ENCODE results near the gene GSPT1. TPM values are rescaled to one million over a fixed set of nuclear protein-coding genes. Genes with fewer than 3 reads are reported as not detected.
A peak's percentile ranks its signal among the peaks of the same experiment; 100 is the strongest.
"Not testable (repeated sequence)": the region's sequence is repeated elsewhere in the genome, so short reads cannot be mapped to it uniquely, and the experiment has no call there.

GSPT1 gene
- total and polyA plus RNA-seq, 3 donors from 2014 or later: 78.5 to 140 (median 83.9) TPM

DNA sequence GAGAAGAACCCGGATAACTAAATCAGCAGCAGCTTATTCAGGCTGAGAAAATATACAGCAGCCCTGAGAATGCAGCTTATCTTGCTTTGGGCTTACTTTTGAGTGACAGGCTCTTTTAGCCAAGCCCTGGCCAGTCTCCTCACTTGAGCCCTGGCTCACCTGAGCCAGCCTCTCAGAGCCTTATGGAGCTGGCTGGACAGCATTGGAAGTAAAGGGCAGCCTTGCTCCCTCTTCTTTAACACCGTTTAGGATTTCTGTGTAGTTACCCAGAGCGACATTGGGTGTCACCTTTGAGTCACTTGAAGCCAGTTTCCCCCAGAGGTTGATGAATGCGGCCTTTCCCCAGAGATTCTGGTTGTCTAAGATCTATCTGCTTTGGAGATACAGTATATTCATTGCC is 33.8 kb upstream of the GSPT1 start:
- no peaks in the 10 kb centered on the region for H3K36me3 ChIP-seq (ENCODE audit: low read depth, missing control alignments)
- H3K4me3 ChIP-seq: no peak overlapping the region
- intact Hi-C loops (cut with DNase I; ENCODE audit: low total_unique reads): no loop called here
- no peak for TF ChIP-seq POLR2A (IDR thresholded peaks at IDR 0.05)
- TF ChIP-seq, protein P1, sequence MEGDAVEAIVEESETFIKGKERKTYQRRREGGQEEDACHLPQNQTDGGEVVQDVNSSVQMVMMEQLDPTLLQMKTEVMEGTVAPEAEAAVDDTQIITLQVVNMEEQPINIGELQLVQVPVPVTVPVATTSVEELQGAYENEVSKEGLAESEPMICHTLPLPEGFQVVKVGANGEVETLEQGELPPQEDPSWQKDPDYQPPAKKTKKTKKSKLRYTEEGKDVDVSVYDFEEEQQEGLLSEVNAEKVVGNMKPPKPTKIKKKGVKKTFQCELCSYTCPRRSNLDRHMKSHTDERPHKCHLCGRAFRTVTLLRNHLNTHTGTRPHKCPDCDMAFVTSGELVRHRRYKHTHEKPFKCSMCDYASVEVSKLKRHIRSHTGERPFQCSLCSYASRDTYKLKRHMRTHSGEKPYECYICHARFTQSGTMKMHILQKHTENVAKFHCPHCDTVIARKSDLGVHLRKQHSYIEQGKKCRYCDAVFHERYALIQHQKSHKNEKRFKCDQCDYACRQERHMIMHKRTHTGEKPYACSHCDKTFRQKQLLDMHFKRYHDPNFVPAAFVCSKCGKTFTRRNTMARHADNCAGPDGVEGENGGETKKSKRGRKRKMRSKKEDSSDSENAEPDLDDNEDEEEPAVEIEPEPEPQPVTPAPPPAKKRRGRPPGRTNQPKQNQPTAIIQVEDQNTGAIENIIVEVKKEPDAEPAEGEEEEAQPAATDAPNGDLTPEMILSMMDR (IDR thresholded peaks at IDR 0.05): peak in 1 of 3 experiments; percentile 12
- no peaks in the 10 kb centered on the region for H3K27me3 ChIP-seq
- 29 to 37% methylated on average over 4 of the region's 4 CpGs for WGBS, 2 donors
- no peaks in the 10 kb centered on the region for H3K9me3 ChIP-seq
- DNase-seq: peak; percentile 58
- H3K27ac ChIP-seq: no peak overlapping the region
- no peaks in the 10 kb centered on the region for H3K4me1 ChIP-seq

DNA sequence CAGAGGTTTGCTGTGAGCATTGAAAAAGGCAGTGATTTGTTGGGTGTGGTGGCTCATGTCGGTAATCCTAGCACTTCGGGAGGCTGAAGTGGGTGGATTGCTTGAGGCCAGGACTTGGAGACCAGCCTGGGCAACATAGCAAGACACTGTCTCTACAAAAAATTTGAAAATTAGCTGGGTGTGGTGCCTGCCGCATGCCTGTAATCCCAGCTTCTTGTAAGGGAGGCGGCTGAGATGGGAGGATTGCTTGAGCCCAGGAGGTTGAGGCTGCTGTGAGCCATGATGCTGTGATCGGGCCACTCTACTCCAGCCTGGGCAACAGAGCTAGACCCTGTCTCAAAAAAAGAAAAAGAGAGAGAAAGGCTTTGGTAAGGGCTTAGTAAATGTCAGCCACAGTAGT is 33.1 kb upstream of the GSPT1 start:
- no peak overlapping the region for H3K4me3 ChIP-seq
- H3K9me3 ChIP-seq: no peaks in the 10 kb centered on the region
- H3K4me1 ChIP-seq: no peaks in the 10 kb centered on the region
- H3K36me3 ChIP-seq (ENCODE audit: low read depth, missing control alignments): no peaks in the 10 kb centered on the region
- DNase-seq: no peak
- no peak for TF ChIP-seq POLR2A (IDR thresholded peaks at IDR 0.05)
- TF ChIP-seq, protein P1 (IDR thresholded peaks at IDR 0.05): no peak
- no peak overlapping the region for H3K27ac ChIP-seq
- intact Hi-C loops (cut with DNase I; ENCODE audit: low total_unique reads): no loop called here
- H3K27me3 ChIP-seq: no peaks in the 10 kb centered on the region
- 84 to 91% methylated on average over 5 of the region's 5 CpGs for WGBS, 2 donors

DNA sequence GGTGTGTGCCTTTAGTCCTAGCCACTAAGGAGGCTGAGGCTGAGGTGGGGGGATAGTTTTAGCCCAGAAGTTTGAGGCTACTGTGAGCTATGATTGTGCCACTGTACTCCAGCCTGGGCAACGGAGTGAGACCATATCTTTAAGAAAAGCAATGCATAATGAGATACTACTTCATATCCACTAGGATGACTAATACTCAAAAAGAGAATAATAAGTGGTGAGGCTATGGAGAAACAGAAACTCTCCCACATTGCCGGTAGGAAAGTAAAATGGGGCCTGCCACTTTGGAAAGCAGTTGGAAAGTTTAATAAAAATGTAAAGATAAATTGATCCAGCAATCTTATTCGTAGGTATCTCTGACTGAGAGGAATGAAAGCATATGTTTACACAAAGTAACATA is 30.7 kb upstream of the GSPT1 start:
- 75 to 92% methylated on average over 3 of the region's 3 CpGs for WGBS, 2 donors
- H3K27me3 ChIP-seq: no peaks in the 10 kb centered on the region
- no peaks in the 10 kb centered on the region for H3K36me3 ChIP-seq (ENCODE audit: low read depth, missing control alignments)
- no peak for DNase-seq
- no peak overlapping the region for H3K4me3 ChIP-seq
- intact Hi-C loops (cut with DNase I; ENCODE audit: low total_unique reads): no loop called here
- H3K27ac ChIP-seq: no peak overlapping the region
- H3K9me3 ChIP-seq: no peaks in the 10 kb centered on the region
- TF ChIP-seq, protein P1 (IDR thresholded peaks at IDR 0.05): no peak
- TF ChIP-seq POLR2A (IDR thresholded peaks at IDR 0.05): no peak
- H3K4me1 ChIP-seq: no peaks in the 10 kb centered on the region

DNA sequence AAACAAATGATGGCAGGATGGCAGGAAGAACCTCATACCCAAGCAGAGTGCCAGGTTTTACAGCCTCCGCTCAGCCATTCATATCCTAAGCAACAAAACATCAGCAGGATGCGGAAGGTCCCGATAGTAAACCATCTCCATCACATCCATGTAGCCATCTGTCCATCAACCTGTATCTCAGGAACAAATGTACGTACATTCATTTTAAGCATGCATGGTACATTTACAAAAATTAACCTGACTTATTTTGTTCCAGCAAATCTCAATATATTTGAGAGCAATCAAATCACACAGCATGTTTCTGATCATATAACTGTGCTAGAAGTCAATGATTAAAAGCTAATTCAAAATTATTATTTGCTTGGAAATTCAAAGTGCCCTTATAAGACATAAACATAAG is 26.2 kb upstream of the GSPT1 start, which contains the start of gene NPIPB2:
Gene NPIPB2 (minus strand): TSS at position 101 of the 400 bp plus-strand sequence. CDS start 0 bp downstream, at position 101.
- intact Hi-C loops (cut with DNase I; ENCODE audit: low total_unique reads); DNase-seq; H3K9me3 ChIP-seq; H3K4me3 ChIP-seq; H3K27ac ChIP-seq; H3K36me3 ChIP-seq (ENCODE audit: low read depth, missing control alignments); H3K27me3 ChIP-seq; H3K4me1 ChIP-seq: not testable (repeated sequence)
- WGBS, 2 donors: 91% methylated on average over 4 of the region's 4 CpGs; no CpG with 5 or more reads in 1 of the 2 donors

DNA sequence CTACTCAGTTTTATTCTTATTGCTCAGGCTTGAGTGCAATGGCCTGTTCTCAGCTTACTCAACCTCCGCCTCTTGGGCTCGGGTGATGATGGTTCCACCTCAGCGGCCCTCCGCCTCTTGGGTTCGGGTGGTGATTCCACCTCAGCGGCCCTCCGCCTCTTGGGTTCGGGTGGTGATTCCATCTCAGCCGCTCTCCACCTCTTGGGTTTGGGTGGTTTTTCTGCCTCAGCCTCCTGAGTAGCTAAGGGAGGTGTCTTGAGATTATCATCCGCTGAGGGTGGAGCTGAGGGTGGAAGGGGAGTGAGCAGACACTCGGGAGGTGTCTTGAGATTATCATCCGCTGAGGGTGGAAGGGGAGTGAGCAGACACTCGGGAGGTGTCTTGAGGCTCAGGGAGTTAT is 11.6 kb upstream of the GSPT1 start:
- intact Hi-C loops (cut with DNase I; ENCODE audit: low total_unique reads); H3K9me3 ChIP-seq; H3K4me1 ChIP-seq; H3K4me3 ChIP-seq; DNase-seq; H3K36me3 ChIP-seq (ENCODE audit: low read depth, missing control alignments); H3K27me3 ChIP-seq; H3K27ac ChIP-seq: not testable (repeated sequence)
- WGBS, 2 donors: 77 to 78% methylated on average over 13 of the region's 13 CpGs

DNA sequence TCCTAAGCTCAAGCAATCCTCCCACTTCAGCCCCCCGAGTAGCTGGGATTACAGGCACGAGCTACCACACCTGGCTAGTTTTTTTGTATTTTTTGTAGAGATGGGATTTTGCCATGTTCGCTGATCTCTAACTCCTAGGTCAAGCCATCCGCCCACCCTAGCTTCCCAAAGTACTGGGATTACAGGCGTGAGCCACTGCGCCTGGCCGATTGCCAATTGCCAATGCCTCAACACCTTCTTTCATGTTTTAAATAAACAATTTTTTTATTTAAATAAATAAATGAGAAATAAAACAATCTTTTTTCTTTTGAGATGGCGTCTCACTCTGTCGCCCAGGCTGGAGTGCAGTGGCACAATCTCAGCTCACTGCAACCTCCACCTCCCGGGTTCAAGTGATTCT is 8.3 kb upstream of the GSPT1 start:
- H3K27ac ChIP-seq; DNase-seq; intact Hi-C loops (cut with DNase I; ENCODE audit: low total_unique reads); H3K9me3 ChIP-seq; H3K4me1 ChIP-seq; H3K4me3 ChIP-seq; H3K27me3 ChIP-seq; H3K36me3 ChIP-seq (ENCODE audit: low read depth, missing control alignments): not testable (repeated sequence)
- WGBS, 2 donors: 85 to 92% methylated on average over 10 of the region's 10 CpGs

Data from testis (tissue), 3 donors.